Muscle of leg (tissue), 11 donors: Measurements from ENCODE around the gene NPAS2. TPM values are rescaled to one million over a fixed set of nuclear protein-coding genes. Genes with fewer than 3 reads are reported as not detected.

Experiments
- DNase-seq: peaks from one replicate; pipeline ENCODE4 v3.0.0; 2013
- H3K27ac ChIP-seq: one replicate; pipeline ENCODE4 v1.5.1; 2013; ENCODE audit warnings: mild to moderate bottlenecking, low read length, control low read depth
- H3K27me3 ChIP-seq: one replicate; pipeline ENCODE4 v1.6.1; 2013; ENCODE audit warnings: low read length; ENCODE audit not compliant: control insufficient read depth, insufficient read depth
- H3K36me3 ChIP-seq: one replicate; pipeline ENCODE4 v1.6.1; 2013; ENCODE audit warnings: low read length; ENCODE audit not compliant: control insufficient read depth, insufficient read depth
- H3K4me1 ChIP-seq: one replicate; pipeline ENCODE4 v1.6.1; 2013; ENCODE audit warnings: low read length; ENCODE audit not compliant: control insufficient read depth, insufficient read depth
- H3K4me3 ChIP-seq: one replicate; pipeline ENCODE4 v1.5.1; 2013; ENCODE audit warnings: low read length, control low read depth
- H3K9me3 ChIP-seq: replicated peaks from 2 replicates; pipeline ENCODE4 v1.6.1; 2013; ENCODE audit warnings: low read depth, low read length; ENCODE audit not compliant: control insufficient read depth
- WGBS: methylation state at CpG from one replicate; pipeline ENCODE4 v1.1.5; 2013; ENCODE audit warnings: missing lambda C conversion rate; ENCODE audit not compliant: insufficient coverage; 5-methylcytosine and 5-hydroxymethylcytosine counted together
- polyA plus RNA-seq, 8 donors: library from polyadenylated mRNA; unstranded; fragments of 120-200 nt; gene quantifications; one replicate each; pipeline versions ENCODE4 v1.2.1 to v1.2.3, GENCODE V29; 2013; ENCODE audit warnings: inconsistent platforms in 1 of 8, low replicate concordance in 1 of 8; ENCODE audit not compliant: insufficient read length in 8 of 8, insufficient read depth in 1 of 8
- total RNA-seq: library from RNA; stranded (reverse); fragments of 120-200 nt; gene quantifications from one replicate; pipeline ENCODE4 v1.2.4, GENCODE V29; 2013

NPAS2 gene
- total and polyA plus RNA-seq, 9 donors: 2.9 to 18.5 (median 8.9) TPM

GRCh38 chr2:100781523-100782379 is 38.2 kb upstream of the NPAS2 start:
- no peak for DNase-seq
- H3K27ac ChIP-seq: no peak overlapping the region
- peaks cover 2% of the 10 kb centered on the region for H3K4me1 ChIP-seq
- H3K27me3 ChIP-seq: no peaks in the 10 kb centered on the region
- WGBS: 81% methylated on average over 8 of the region's 12 CpGs
- H3K36me3 ChIP-seq: no peaks in the 10 kb centered on the region
- no peaks in the 10 kb centered on the region for H3K9me3 ChIP-seq
- no peak overlapping the region for H3K4me3 ChIP-seq

GRCh38 chr2:100782380-100782878 is 37.5 kb upstream of the NPAS2 start:
- Histone ChIP-seq H3K36me3 (no peaks in the 10 kb centered on the region), H3K4me1 (peaks cover 2% of the 10 kb centered on the region), H3K27ac (no peak overlapping the region), H3K4me3 (no peak overlapping the region), H3K27me3 (no peaks in the 10 kb centered on the region), H3K9me3 (no peaks in the 10 kb centered on the region)
- WGBS: 88% methylated on average over 3 of the region's 6 CpGs
- DNase-seq: no peak

- peaks cover under 1% of the 10 kb centered on the region for H3K4me1 ChIP-seq
- H3K27ac ChIP-seq: no peak overlapping the region
- no peaks in the 10 kb centered on the region for H3K36me3 ChIP-seq
- no peak overlapping the region for H3K4me3 ChIP-seq
- WGBS: no CpG with 5 or more reads among the region's 3 CpGs
- no peaks in the 10 kb centered on the region for H3K27me3 ChIP-seq
- no peaks in the 10 kb centered on the region for H3K9me3 ChIP-seq
- no peak for DNase-seq
Observed at GRCh38 chr2:100783987-100784386, 36.0 kb upstream of the NPAS2 start.

- Histone ChIP-seq H3K4me3 (no peak overlapping the region), H3K27me3 (no peaks in the 10 kb centered on the region), H3K4me1 (no peaks in the 10 kb centered on the region), H3K36me3 (no peaks in the 10 kb centered on the region), H3K27ac (no peak overlapping the region), H3K9me3 (no peaks in the 10 kb centered on the region)
- WGBS: 67% methylated on average over 5 of the region's 8 CpGs
- no peak for DNase-seq
Observed at GRCh38 chr2:100784681-100785080, 35.3 kb upstream of the NPAS2 start.

GRCh38 chr2:100785626-100786296 is 34.2 kb upstream of the NPAS2 start:
- Histone ChIP-seq H3K4me1 (no peaks in the 10 kb centered on the region), H3K36me3 (no peaks in the 10 kb centered on the region), H3K4me3 (no peak overlapping the region), H3K27me3 (no peaks in the 10 kb centered on the region), H3K9me3 (no peaks in the 10 kb centered on the region), H3K27ac (no peak overlapping the region)
- DNase-seq: no peak
- 80% methylated on average over 1 of the region's 10 CpGs for WGBS

GRCh38 chr2:100786297-100786658 is 33.7 kb upstream of the NPAS2 start:
- no peaks in the 10 kb centered on the region for H3K27me3 ChIP-seq
- H3K4me1 ChIP-seq: no peaks in the 10 kb centered on the region
- no peak overlapping the region for H3K4me3 ChIP-seq
- H3K27ac ChIP-seq: no peak overlapping the region
- H3K9me3 ChIP-seq: no peaks in the 10 kb centered on the region
- 94% methylated on average over 5 of the region's 7 CpGs for WGBS
- H3K36me3 ChIP-seq: no peaks in the 10 kb centered on the region
- DNase-seq: no peak

GRCh38 chr2:100786985-100787384 is 33.0 kb upstream of the NPAS2 start:
- no peak overlapping the region for H3K27ac ChIP-seq

GRCh38 chr2:100789361-100789760 is 30.6 kb upstream of the NPAS2 start:
- no peak for DNase-seq
- H3K9me3 ChIP-seq: no peaks in the 10 kb centered on the region
- H3K27ac ChIP-seq: no peak overlapping the region
- H3K36me3 ChIP-seq: no peaks in the 10 kb centered on the region
- H3K4me3 ChIP-seq: no peak overlapping the region
- no peaks in the 10 kb centered on the region for H3K27me3 ChIP-seq
- WGBS: 86% methylated on average over 2 of the region's 3 CpGs
- H3K4me1 ChIP-seq: no peaks in the 10 kb centered on the region

More at GRCh38 chr2:100786985-100787384, 33.0 kb upstream of the NPAS2 start:
- no peaks in the 10 kb centered on the region for H3K36me3 ChIP-seq
- H3K4me1 ChIP-seq: no peaks in the 10 kb centered on the region
- no CpG with 5 or more reads among the region's 2 CpGs for WGBS
- H3K27me3 ChIP-seq: no peaks in the 10 kb centered on the region
- no peak overlapping the region for H3K4me3 ChIP-seq
- DNase-seq: no peak
- H3K9me3 ChIP-seq: no peaks in the 10 kb centered on the region

GRCh38 chr2:100791294-100791935 is 28.5 kb upstream of the NPAS2 start:
- no peaks in the 10 kb centered on the region for H3K36me3 ChIP-seq
- 78% methylated on average over 8 of the region's 10 CpGs for WGBS
- peaks cover under 1% of the 10 kb centered on the region for H3K27me3 ChIP-seq

GRCh38 chr2:100791936-100792308 is 28.0 kb upstream of the NPAS2 start:
- Histone ChIP-seq H3K27ac (no peak overlapping the region), H3K9me3 (no peaks in the 10 kb centered on the region), H3K36me3 (no peaks in the 10 kb centered on the region), H3K27me3 (peaks cover 2% of the 10 kb centered on the region), H3K4me1 (no peaks in the 10 kb centered on the region), H3K4me3 (no peak overlapping the region)
- 91% methylated on average over 7 of the region's 7 CpGs for WGBS
- DNase-seq: no peak

More at GRCh38 chr2:100791294-100791935, 28.5 kb upstream of the NPAS2 start:
- no peak for DNase-seq
- Histone ChIP-seq H3K4me3 (no peak overlapping the region), H3K4me1 (no peaks in the 10 kb centered on the region), H3K27ac (no peak overlapping the region), H3K9me3 (no peaks in the 10 kb centered on the region)
